ENCODE data around the gene ANO9.

The ANO9 gene

DNA sequence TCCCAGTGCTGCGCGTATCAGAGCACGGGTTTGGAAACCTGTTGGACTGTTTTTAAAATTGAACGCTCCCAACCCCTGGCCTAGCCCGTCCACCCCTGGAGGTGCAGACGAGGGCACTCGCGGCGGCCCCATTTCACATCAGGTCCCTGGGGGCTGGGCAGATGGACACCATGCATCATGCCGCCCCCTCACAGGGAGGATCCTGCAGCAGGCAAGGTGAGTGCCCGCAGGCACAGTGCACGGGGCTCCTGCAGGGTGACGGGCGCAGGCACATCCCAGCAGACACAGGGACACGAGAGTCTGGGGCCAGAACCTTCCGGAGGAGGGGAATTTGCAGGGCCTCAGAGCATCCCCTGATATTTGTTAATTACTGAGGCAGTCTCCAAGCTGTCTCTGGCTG, 7.3 kb downstream of the ANO9 start:
- H2AFZ ChIP-seq (ENCODE audit: low read length): no peak overlapping the region
- H3K9me3 ChIP-seq (replicated peaks; ENCODE audit: insufficient read depth, low read length): no peaks in the 10 kb centered on the region
- TF ChIP-seq, protein P1, sequence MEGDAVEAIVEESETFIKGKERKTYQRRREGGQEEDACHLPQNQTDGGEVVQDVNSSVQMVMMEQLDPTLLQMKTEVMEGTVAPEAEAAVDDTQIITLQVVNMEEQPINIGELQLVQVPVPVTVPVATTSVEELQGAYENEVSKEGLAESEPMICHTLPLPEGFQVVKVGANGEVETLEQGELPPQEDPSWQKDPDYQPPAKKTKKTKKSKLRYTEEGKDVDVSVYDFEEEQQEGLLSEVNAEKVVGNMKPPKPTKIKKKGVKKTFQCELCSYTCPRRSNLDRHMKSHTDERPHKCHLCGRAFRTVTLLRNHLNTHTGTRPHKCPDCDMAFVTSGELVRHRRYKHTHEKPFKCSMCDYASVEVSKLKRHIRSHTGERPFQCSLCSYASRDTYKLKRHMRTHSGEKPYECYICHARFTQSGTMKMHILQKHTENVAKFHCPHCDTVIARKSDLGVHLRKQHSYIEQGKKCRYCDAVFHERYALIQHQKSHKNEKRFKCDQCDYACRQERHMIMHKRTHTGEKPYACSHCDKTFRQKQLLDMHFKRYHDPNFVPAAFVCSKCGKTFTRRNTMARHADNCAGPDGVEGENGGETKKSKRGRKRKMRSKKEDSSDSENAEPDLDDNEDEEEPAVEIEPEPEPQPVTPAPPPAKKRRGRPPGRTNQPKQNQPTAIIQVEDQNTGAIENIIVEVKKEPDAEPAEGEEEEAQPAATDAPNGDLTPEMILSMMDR (IDR thresholded peaks at IDR 0.05; ENCODE audit: low read length): no peak
- no peak for TF ChIP-seq EZH2phosphoT487 (IDR thresholded peaks at IDR 0.05; ENCODE audit: low read length)
- no peak for TF ChIP-seq EZH2 (optimal IDR thresholded peaks at IDR 0.05; ENCODE audit: low read depth, low read length)
- H3K79me2 ChIP-seq (ENCODE audit: low read length): no peaks in the 10 kb centered on the region
- H3K4me1 ChIP-seq (ENCODE audit: low read length): no peaks in the 10 kb centered on the region
- H3K4me3 ChIP-seq (ENCODE audit: low read length): no peak overlapping the region
- no peaks in the 10 kb centered on the region for H3F3A ChIP-seq (ENCODE audit: insufficient read depth, low read length)
- no peak overlapping the region for H3K4me2 ChIP-seq (ENCODE audit: low read depth, low read length)
- no peak overlapping the region for H3K27ac ChIP-seq (ENCODE audit: low read length)
- H4K20me1 ChIP-seq (ENCODE audit: insufficient read depth, low read length): no peaks in the 10 kb centered on the region
- no peak for DNase-seq
- no peaks in the 10 kb centered on the region for H3K9me2 ChIP-seq (replicated peaks; ENCODE audit: insufficient read depth, low read length)
- 0 out of 2 replicates have a peak, but pooled peaks cover 2% of the 10 kb centered on the region for H3K27me3 ChIP-seq (replicated peaks; ENCODE audit: insufficient read depth, low read length)
- no peaks in the 10 kb centered on the region for H3K36me3 ChIP-seq (replicated peaks; ENCODE audit: insufficient read depth, low read length)
- no peak overlapping the region for H3K9ac ChIP-seq (ENCODE audit: low read length)

- Histone ChIP-seq H3K27ac (ENCODE audit: low read length) (no peak overlapping the region), H3K4me3 (ENCODE audit: low read length) (no peak overlapping the region), H3K9me3 (replicated peaks; ENCODE audit: insufficient read depth, low read length) (no peaks in the 10 kb centered on the region), H3K9ac (ENCODE audit: low read length) (no peak overlapping the region), H3K4me2 (ENCODE audit: low read depth, low read length) (no peak overlapping the region), H3K27me3 (replicated peaks; ENCODE audit: insufficient read depth, low read length) (0 out of 2 replicates have a peak, but pooled peaks cover 2% of the 10 kb centered on the region), H3K4me1 (ENCODE audit: low read length) (no peaks in the 10 kb centered on the region), H3K79me2 (ENCODE audit: low read length) (no peaks in the 10 kb centered on the region), H3K36me3 (replicated peaks; ENCODE audit: insufficient read depth, low read length) (no peaks in the 10 kb centered on the region), H4K20me1 (ENCODE audit: insufficient read depth, low read length) (no peaks in the 10 kb centered on the region), H2AFZ (ENCODE audit: low read length) (no peak overlapping the region), H3F3A (ENCODE audit: insufficient read depth, low read length) (no peaks in the 10 kb centered on the region), H3K9me2 (replicated peaks; ENCODE audit: insufficient read depth, low read length) (no peaks in the 10 kb centered on the region)
- TF ChIP-seq EZH2phosphoT487 (IDR thresholded peaks at IDR 0.05; ENCODE audit: low read length): no peak
- no peak for TF ChIP-seq EZH2 (optimal IDR thresholded peaks at IDR 0.05; ENCODE audit: low read depth, low read length)
- TF ChIP-seq, protein P1 (IDR thresholded peaks at IDR 0.05; ENCODE audit: low read length): no peak
- DNase-seq: no peak
These were observed 8.2 kb downstream of the ANO9 start for GRCh38 chr11:433641-434040.

GRCh38 chr11:433111-433510, 8.7 kb downstream of the ANO9 start:
- no peaks in the 10 kb centered on the region for H3K9me3 ChIP-seq (replicated peaks; ENCODE audit: insufficient read depth, low read length)
- no peaks in the 10 kb centered on the region for H4K20me1 ChIP-seq (ENCODE audit: insufficient read depth, low read length)
- TF ChIP-seq, protein P1 (IDR thresholded peaks at IDR 0.05; ENCODE audit: low read length): no peak
- no peak for TF ChIP-seq EZH2 (optimal IDR thresholded peaks at IDR 0.05; ENCODE audit: low read depth, low read length)
- no peak overlapping the region for H2AFZ ChIP-seq (ENCODE audit: low read length)
- no peaks in the 10 kb centered on the region for H3K4me1 ChIP-seq (ENCODE audit: low read length)
- no peaks in the 10 kb centered on the region for H3K27me3 ChIP-seq (replicated peaks; ENCODE audit: insufficient read depth, low read length)
- H3K9ac ChIP-seq (ENCODE audit: low read length): no peak overlapping the region
- H3K36me3 ChIP-seq (replicated peaks; ENCODE audit: insufficient read depth, low read length): no peaks in the 10 kb centered on the region
- H3K4me3 ChIP-seq (ENCODE audit: low read length): no peak overlapping the region
- H3K4me2 ChIP-seq (ENCODE audit: low read depth, low read length): no peak overlapping the region
- DNase-seq: no peak
- H3K9me2 ChIP-seq (replicated peaks; ENCODE audit: insufficient read depth, low read length): no peaks in the 10 kb centered on the region
- H3F3A ChIP-seq (ENCODE audit: insufficient read depth, low read length): no peaks in the 10 kb centered on the region
- H3K79me2 ChIP-seq (ENCODE audit: low read length): no peaks in the 10 kb centered on the region
- no peak overlapping the region for H3K27ac ChIP-seq (ENCODE audit: low read length)
